GM12878 (cell line): ENCODE results near the gene BAX. TPM values are rescaled to one million over a fixed set of nuclear protein-coding genes. Genes with fewer than 3 reads are reported as not detected.

Experiments used
- ATAC-seq: fragments of 200-7000 bp; cut with Tn5 transposase; 3 replicates; pipeline ENCODE4 v1.9.1; 2020; ENCODE audit warnings: mild to moderate bottlenecking, moderate library complexity
- BruUV-seq: library from RNA; stranded (reverse); fragments of 400-500 nt; replicated peaks from 2 replicates; lab custom pipeline; 2021; lab: Mats Ljungman, UMichigan
- CTCF ChIA-PET: fragments of 300-600 bp; sonication (Branson Sonifier 250); formaldehyde crosslinking; extraction: SDS; loops from one replicate; lab custom pipeline; 2021; ENCODE audit warnings: inconsistent platforms; lab: Yijun Ruan, JAX
- POLR2A ChIA-PET: fragments of 350-600 bp; formaldehyde crosslinking; extraction: SDS; loops from one replicate; lab custom pipeline; 2021; ENCODE audit warnings: inconsistent platforms; lab: Charles Lee
- RAD21 ChIA-PET: fragments of 300-600 bp; sonication (Branson Sonifier 250); formaldehyde crosslinking; loops from one replicate; lab custom pipeline; 2023; ENCODE audit warnings: antibody characterized with exemption; ENCODE audit not compliant: unreplicated experiment; lab: Charles Lee
- SMC1A ChIA-PET: fragments of 300-600 bp; sonication (Branson Sonifier 250); formaldehyde crosslinking; loops from one replicate; lab custom pipeline; 2023; ENCODE audit not compliant: unreplicated experiment, uncharacterized antibody; lab: Charles Lee
- DNase-seq: peaks from one replicate; pipeline ENCODE4 v3.0.0-alpha.2; 2011; ENCODE audit warnings: low read depth, low spot score
- FAIRE-seq: peaks from 3 replicates; lab custom pipeline; 2011; peaks lifted over from hg19 to GRCh38; lab: Jason Lieb, UNC
- H2AFZ ChIP-seq: 2 replicates; pipeline ENCODE4 v1.6.0; 2011; ENCODE audit warnings: low read depth, low read length, control low read depth; ENCODE audit not compliant: control insufficient read depth
- H3K27ac ChIP-seq: 2 replicates; pipeline ENCODE4 v1.5.1; 2011; ENCODE audit warnings: control low read depth; ENCODE audit not compliant: control insufficient read depth, insufficient read depth
- H3K27me3 ChIP-seq, 2 experiments: replicated peaks in 1 of 2; 2 replicates each; pipeline versions ENCODE4 v1.6.0 to v1.6.1; 2011; ENCODE audit warnings: low read length in 1 of 2; ENCODE audit not compliant: control insufficient read depth in 2 of 2, insufficient read depth in 2 of 2
- H3K36me3 ChIP-seq, 2 experiments: 2 replicates each; pipeline ENCODE4 v1.5.1; 2011; ENCODE audit warnings: low read length in 1 of 2; ENCODE audit not compliant: control insufficient read depth in 2 of 2, insufficient read depth in 2 of 2
- H3K4me1 ChIP-seq: 2 replicates; pipeline ENCODE4 v1.6.1; 2011; ENCODE audit warnings: mild to moderate bottlenecking, low read length, moderate library complexity, mixed read lengths; ENCODE audit not compliant: control insufficient read depth, insufficient read depth
- H3K4me2 ChIP-seq: 2 replicates; pipeline ENCODE4 v1.6.0; 2011; ENCODE audit warnings: control low read depth; ENCODE audit not compliant: control insufficient read depth, insufficient read depth
- H3K4me3 ChIP-seq: fragments of 200-600 bp; sonication (generic); 2 replicates; pipeline ENCODE4 v1.5.1; 2016
- H3K79me2 ChIP-seq: 2 replicates; pipeline ENCODE4 v1.6.0; 2011; ENCODE audit warnings: low read length; ENCODE audit not compliant: control insufficient read depth, insufficient read depth
- H3K9ac ChIP-seq: 2 replicates; pipeline ENCODE4 v1.8.0; 2011; ENCODE audit warnings: low read length, control low read depth, mixed read lengths; ENCODE audit not compliant: control insufficient read depth, insufficient read depth
- H3K9me3 ChIP-seq: replicated peaks from 3 replicates; pipeline ENCODE4 v1.5.1; 2011; ENCODE audit warnings: mild to moderate bottlenecking, low read length; ENCODE audit not compliant: control insufficient read depth, insufficient read depth
- H4K20me1 ChIP-seq: 2 replicates; pipeline ENCODE4 v1.6.0; 2011; ENCODE audit not compliant: control insufficient read depth, insufficient read depth
- BMI1 ChIP-seq: fragments of 450-650 bp; IDR thresholded peaks from 2 replicates; pipeline ENCODE4 v1.6.1; 2016; ENCODE audit warnings: mild to moderate bottlenecking, moderate library complexity, borderline replicate concordance
- CREB1 ChIP-seq: IDR thresholded peaks from 2 replicates; pipeline ENCODE4 v1.6.1; 2012; ENCODE audit warnings: low read depth, mild to moderate bottlenecking, inconsistent platforms
- FOXM1 ChIP-seq: IDR thresholded peaks from 2 replicates; pipeline ENCODE4 v1.6.1; 2012; ENCODE audit warnings: low read depth, mild to moderate bottlenecking, inconsistent platforms, low read length, moderate library complexity
- JUND ChIP-seq: IDR thresholded peaks from 2 replicates; pipeline ENCODE4 v1.6.1; 2012; ENCODE audit warnings: low read depth, mild to moderate bottlenecking, low read length, improper control_type of control experiment, moderate library complexity
- MYB ChIP-seq: fragments of 150-350 bp; IDR thresholded peaks from 2 replicates; pipeline ENCODE4 v1.6.1; 2014; ENCODE audit warnings: mild to moderate bottlenecking, low read depth, low read length, borderline replicate concordance
- MYC ChIP-seq: IDR thresholded peaks from 2 replicates; pipeline ENCODE4 v1.6.1; 2011; ENCODE audit warnings: mild to moderate bottlenecking, low read length, moderate library complexity, inconsistent platforms; ENCODE audit not compliant: insufficient read depth, insufficient replicate concordance, insufficient read length, severe bottlenecking
- POLR2AphosphoS2 ChIP-seq: IDR thresholded peaks from 2 replicates; pipeline ENCODE4 v1.6.1; 2011; ENCODE audit warnings: low read depth, mild to moderate bottlenecking, low read length, improper control_type of control experiment, moderate library complexity
- RFX5 ChIP-seq: IDR thresholded peaks from 2 replicates; pipeline ENCODE4 v1.6.1; 2011; ENCODE audit warnings: low read depth, low read length, improper control_type of control experiment
- SMARCA5 ChIP-seq: fragments of 450-650 bp; IDR thresholded peaks from 2 replicates; pipeline ENCODE4 v1.6.1; 2017; ENCODE audit warnings: mild to moderate bottlenecking
- ZSCAN29 ChIP-seq: fragments of 450-650 bp; IDR thresholded peaks from 2 replicates; pipeline ENCODE4 v1.6.1; 2017; ENCODE audit warnings: mild to moderate bottlenecking, moderate library complexity
- whole genome bisulfite sequencing: methylation state at CpG from one replicate; pipeline ENCODE4 v1.1.6; 2016; ENCODE audit warnings: low lambda C conversion rate; ENCODE audit not compliant: insufficient replicate concordance, insufficient coverage; ENCODE audit errors: missing lambda C conversion rate; 5-methylcytosine and 5-hydroxymethylcytosine counted together
- in situ Hi-C: fragments of 300-500 bp; cut with MboI; formaldehyde crosslinking; loops from 9 replicates; pipeline ENCODE4 v1.14.3; 2018; ENCODE audit warnings: mixed read lengths
- intact Hi-C: fragments of 100-400 bp; cut with micrococcal nuclease; formaldehyde crosslinking; loops from one replicate; pipeline ENCODE4 v1.14.2; 2022; ENCODE audit not compliant: unreplicated experiment
- polyA plus RNA-seq, 11 experiments: library from polyadenylated mRNA; depleted of rRNA in 4 of 11; unstranded in 6 of 11; stranded (reverse) in 5 of 11; fragments of >200 nt; fragmentation: Nextera tagmentation in 4 of 11; fragmentation: Illumina TruSeq in 1 of 11; extraction: Ambion mirVana in 4 of 11; extraction: Trizol in 1 of 11; gene quantifications; 1 replicate in 1 of 11; 2 replicates in 10 of 11; pipeline versions ENCODE4 v1.2.1 to v1.2.3, GENCODE V29; 2011 to 2016; ENCODE audit warnings: inconsistent platforms in 2 of 11, missing spikeins in 2 of 11, low read depth in 1 of 11
- total RNA-seq, 4 experiments: library from RNA; depleted of rRNA in 3 of 4; stranded (reverse); fragments of >200 nt in 3 of 4; fragmentation: Illumina TruSeq in 1 of 4; extraction: Trizol in 1 of 4; gene quantifications; 2 replicates each; pipeline versions ENCODE4 v1.2.1 to v1.2.3, GENCODE V29; 2013 to 2021
- TF ChIP-seq, protein P1 (sequence below): fragments of 450-650 bp; formaldehyde crosslinking; IDR thresholded peaks from 2 replicates; pipeline ENCODE4 v1.4.0; 2020; ENCODE audit warnings: mild to moderate bottlenecking, moderate library complexity
- TF ChIP-seq, protein P2 (sequence below): IDR thresholded peaks from 2 replicates; pipeline ENCODE4 v1.6.1; 2012; ENCODE audit warnings: improper control_type of control experiment, low read depth, low read length; ENCODE audit not compliant: insufficient replicate concordance

Gene BAX
- total and polyA plus RNA-seq, 10 of the 15 experiments (the other 5 are each of a cell fraction or from before 2014, with no cell fraction given), result 7.2 to 221 (median 137) TPM

DNA sequence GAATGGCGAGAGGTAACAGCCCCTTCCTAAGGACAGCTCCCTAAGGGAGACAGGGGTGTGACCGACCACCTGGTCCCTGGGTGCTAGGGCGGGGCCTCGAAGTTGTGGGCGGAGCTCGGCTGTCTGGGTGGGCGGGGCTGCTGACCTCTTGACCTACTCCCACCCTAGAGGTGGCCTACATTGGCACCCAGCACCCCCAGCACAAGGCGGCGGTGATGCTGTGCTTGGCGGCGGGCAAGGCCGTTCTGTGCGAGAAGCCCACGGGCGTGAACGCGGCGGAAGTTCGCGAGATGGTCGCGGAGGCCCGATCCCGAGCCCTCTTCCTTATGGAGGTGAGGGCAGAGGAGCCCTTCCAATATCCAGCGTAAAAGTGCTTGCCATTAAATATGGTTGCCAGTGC is 18.8 kb upstream of the BAX start:
- in situ Hi-C loops, result no loop called here
- Histone ChIP-seq H3K4me3 (no peak overlapping the region), H3K79me2 (no peaks in the 10 kb centered on the region), H2AFZ (no peak overlapping the region), H3K27me3 (0 out of 4 replicates have a peak, but pooled peaks cover 0 to 1% of the 10 kb centered on the region in 2 experiments), H3K9me3 (no peaks in the 10 kb centered on the region; the same call in 2 of the 3 replicates), H3K4me2 (no peak overlapping the region), H4K20me1 (no peaks in the 10 kb centered on the region), H3K4me1 (peaks cover 7% of the 10 kb centered on the region; the same call in 1 of the 2 replicates), H3K9ac (no peak overlapping the region), H3K27ac (no peak overlapping the region), H3K36me3 (no peaks in the 10 kb centered on the region)
- DNase-seq, result no peak
- TF ChIP-seq, protein P1, sequence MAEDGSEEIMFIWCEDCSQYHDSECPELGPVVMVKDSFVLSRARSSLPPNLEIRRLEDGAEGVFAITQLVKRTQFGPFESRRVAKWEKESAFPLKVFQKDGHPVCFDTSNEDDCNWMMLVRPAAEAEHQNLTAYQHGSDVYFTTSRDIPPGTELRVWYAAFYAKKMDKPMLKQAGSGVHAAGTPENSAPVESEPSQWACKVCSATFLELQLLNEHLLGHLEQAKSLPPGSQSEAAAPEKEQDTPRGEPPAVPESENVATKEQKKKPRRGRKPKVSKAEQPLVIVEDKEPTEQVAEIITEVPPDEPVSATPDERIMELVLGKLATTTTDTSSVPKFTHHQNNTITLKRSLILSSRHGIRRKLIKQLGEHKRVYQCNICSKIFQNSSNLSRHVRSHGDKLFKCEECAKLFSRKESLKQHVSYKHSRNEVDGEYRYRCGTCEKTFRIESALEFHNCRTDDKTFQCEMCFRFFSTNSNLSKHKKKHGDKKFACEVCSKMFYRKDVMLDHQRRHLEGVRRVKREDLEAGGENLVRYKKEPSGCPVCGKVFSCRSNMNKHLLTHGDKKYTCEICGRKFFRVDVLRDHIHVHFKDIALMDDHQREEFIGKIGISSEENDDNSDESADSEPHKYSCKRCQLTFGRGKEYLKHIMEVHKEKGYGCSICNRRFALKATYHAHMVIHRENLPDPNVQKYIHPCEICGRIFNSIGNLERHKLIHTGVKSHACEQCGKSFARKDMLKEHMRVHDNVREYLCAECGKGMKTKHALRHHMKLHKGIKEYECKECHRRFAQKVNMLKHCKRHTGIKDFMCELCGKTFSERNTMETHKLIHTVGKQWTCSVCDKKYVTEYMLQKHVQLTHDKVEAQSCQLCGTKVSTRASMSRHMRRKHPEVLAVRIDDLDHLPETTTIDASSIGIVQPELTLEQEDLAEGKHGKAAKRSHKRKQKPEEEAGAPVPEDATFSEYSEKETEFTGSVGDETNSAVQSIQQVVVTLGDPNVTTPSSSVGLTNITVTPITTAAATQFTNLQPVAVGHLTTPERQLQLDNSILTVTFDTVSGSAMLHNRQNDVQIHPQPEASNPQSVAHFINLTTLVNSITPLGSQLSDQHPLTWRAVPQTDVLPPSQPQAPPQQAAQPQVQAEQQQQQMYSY, result no peak
- no peak for TF ChIP-seq ZSCAN29
- no peak for TF ChIP-seq JUND
- TF ChIP-seq RFX5, result no peak
- no peak for TF ChIP-seq SMARCA5
- TF ChIP-seq MYC, result no peak
- TF ChIP-seq POLR2AphosphoS2, result no peak
- TF ChIP-seq, protein P2, sequence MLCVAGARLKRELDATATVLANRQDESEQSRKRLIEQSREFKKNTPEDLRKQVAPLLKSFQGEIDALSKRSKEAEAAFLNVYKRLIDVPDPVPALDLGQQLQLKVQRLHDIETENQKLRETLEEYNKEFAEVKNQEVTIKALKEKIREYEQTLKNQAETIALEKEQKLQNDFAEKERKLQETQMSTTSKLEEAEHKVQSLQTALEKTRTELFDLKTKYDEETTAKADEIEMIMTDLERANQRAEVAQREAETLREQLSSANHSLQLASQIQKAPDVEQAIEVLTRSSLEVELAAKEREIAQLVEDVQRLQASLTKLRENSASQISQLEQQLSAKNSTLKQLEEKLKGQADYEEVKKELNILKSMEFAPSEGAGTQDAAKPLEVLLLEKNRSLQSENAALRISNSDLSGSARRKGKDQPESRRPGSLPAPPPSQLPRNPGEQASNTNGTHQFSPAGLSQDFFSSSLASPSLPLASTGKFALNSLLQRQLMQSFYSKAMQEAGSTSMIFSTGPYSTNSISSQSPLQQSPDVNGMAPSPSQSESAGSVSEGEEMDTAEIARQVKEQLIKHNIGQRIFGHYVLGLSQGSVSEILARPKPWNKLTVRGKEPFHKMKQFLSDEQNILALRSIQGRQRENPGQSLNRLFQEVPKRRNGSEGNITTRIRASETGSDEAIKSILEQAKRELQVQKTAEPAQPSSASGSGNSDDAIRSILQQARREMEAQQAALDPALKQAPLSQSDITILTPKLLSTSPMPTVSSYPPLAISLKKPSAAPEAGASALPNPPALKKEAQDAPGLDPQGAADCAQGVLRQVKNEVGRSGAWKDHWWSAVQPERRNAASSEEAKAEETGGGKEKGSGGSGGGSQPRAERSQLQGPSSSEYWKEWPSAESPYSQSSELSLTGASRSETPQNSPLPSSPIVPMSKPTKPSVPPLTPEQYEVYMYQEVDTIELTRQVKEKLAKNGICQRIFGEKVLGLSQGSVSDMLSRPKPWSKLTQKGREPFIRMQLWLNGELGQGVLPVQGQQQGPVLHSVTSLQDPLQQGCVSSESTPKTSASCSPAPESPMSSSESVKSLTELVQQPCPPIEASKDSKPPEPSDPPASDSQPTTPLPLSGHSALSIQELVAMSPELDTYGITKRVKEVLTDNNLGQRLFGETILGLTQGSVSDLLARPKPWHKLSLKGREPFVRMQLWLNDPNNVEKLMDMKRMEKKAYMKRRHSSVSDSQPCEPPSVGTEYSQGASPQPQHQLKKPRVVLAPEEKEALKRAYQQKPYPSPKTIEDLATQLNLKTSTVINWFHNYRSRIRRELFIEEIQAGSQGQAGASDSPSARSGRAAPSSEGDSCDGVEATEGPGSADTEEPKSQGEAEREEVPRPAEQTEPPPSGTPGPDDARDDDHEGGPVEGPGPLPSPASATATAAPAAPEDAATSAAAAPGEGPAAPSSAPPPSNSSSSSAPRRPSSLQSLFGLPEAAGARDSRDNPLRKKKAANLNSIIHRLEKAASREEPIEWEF, result no peak
- TF ChIP-seq CREB1, result no peak
- TF ChIP-seq FOXM1, result no peak
- TF ChIP-seq BMI1, result no peak
- TF ChIP-seq MYB, result no peak
- intact Hi-C loops, result no loop called here
- BruUV-seq, result no TSS peak
- ChIA-PET RAD21 (no interaction called here), POLR2A (no interaction called here), CTCF (interaction anchor here (1.7 kb wide), 1 partner anchor 34 kb away, joined by 4 read pairs; no protein-coding TSS in a partner anchor), SMC1A (no interaction called here)
- FAIRE-seq, result no peak
- WGBS, result 88% methylated on average over 25 of the region's 25 CpGs
- no peak for ATAC-seq
